Body of pancreas (tissue), 4 donors: Measurements from ENCODE around the gene TAL1. TPM values are rescaled to one million over a fixed set of nuclear protein-coding genes. Genes with fewer than 3 reads are reported as not detected.
A peak's percentile ranks its signal among the peaks of the same experiment; 100 is the strongest.

Experiments
- ATAC-seq: fragments of 150-250 bp; one replicate; pipeline ENCODE4 v1.9.1; 2016
- DNase-seq, 4 donors: peaks; one replicate each; pipeline ENCODE4 v3.0.0-alpha.2; 2019
- H3K27ac ChIP-seq, 4 donors: fragments of 200-600 bp; sonication (generic); 1 replicate in 3 of 4; 2 replicates in 1 of 4; pipeline versions ENCODE4 v1.5.1 to v1.6.1; 2016 to 2019; ENCODE audit warnings: mild to moderate bottlenecking in 1 of 4, mixed read lengths in 1 of 4, moderate library complexity in 1 of 4
- H3K27me3 ChIP-seq, 2 donors: fragments of 200-600 bp; sonication (generic); one replicate each; pipeline ENCODE4 v1.6.0; 2016; ENCODE audit warnings: mild to moderate bottlenecking in 1 of 2
- H3K36me3 ChIP-seq, 2 donors: fragments of 200-600 bp; sonication (generic); replicated peaks in 1 of 2; 2 replicates each; pipeline ENCODE4 v1.5.1; 2016; ENCODE audit warnings: low read depth in 2 of 2; ENCODE audit not compliant: insufficient read depth in 1 of 2
- H3K4me1 ChIP-seq: fragments of 200-600 bp; sonication (generic); one replicate; pipeline ENCODE4 v1.6.0; 2016
- H3K4me3 ChIP-seq, 2 donors: fragments of 200-600 bp; sonication (generic); 1 replicate in 1 of 2; 2 replicates in 1 of 2; pipeline ENCODE4 v1.5.1; 2016 to 2019
- H3K9me3 ChIP-seq, 3 donors: fragments of 200-600 bp; sonication (generic); 1 replicate in 2 of 3; 2 replicates in 1 of 3; pipeline ENCODE4 v1.5.1; 2016
- POLR2A ChIP-seq, 3 donors: fragments of 450-650 bp; IDR thresholded peaks; one replicate each; pipeline ENCODE4 v1.6.1; 2016; ENCODE audit warnings: antibody characterized with exemption in 3 of 3, mild to moderate bottlenecking in 2 of 3
- WGBS, 2 donors: methylation state at CpG; one replicate each; pipeline ENCODE4 v1.1.5; 2017; 5-methylcytosine and 5-hydroxymethylcytosine counted together
- intact Hi-C: fragments of 100-400 bp; cut with DNase I; formaldehyde crosslinking; loops from one replicate; pipeline ENCODE4 v1.15.1; 2023
- total RNA-seq, 2 donors: library from RNA; depleted of rRNA; stranded (reverse); fragments of >200 nt; gene quantifications; one replicate each; pipeline ENCODE4 v1.1.0, GENCODE V29; 2016
- TF ChIP-seq, protein P1 (sequence below), 7 experiments: fragments of 450-650 bp in 4 of 7; fragments of 200-600 bp in 3 of 7; sonication (generic) in 3 of 7; IDR thresholded peaks; one replicate each; pipeline ENCODE4 v1.5.1; 2016 to 2019; ENCODE audit warnings: antibody characterized with exemption in 7 of 7

The TAL1 gene
- total RNA-seq, 2 donors from 2014 or later: 2.3 to 2.6 TPM

DNA sequence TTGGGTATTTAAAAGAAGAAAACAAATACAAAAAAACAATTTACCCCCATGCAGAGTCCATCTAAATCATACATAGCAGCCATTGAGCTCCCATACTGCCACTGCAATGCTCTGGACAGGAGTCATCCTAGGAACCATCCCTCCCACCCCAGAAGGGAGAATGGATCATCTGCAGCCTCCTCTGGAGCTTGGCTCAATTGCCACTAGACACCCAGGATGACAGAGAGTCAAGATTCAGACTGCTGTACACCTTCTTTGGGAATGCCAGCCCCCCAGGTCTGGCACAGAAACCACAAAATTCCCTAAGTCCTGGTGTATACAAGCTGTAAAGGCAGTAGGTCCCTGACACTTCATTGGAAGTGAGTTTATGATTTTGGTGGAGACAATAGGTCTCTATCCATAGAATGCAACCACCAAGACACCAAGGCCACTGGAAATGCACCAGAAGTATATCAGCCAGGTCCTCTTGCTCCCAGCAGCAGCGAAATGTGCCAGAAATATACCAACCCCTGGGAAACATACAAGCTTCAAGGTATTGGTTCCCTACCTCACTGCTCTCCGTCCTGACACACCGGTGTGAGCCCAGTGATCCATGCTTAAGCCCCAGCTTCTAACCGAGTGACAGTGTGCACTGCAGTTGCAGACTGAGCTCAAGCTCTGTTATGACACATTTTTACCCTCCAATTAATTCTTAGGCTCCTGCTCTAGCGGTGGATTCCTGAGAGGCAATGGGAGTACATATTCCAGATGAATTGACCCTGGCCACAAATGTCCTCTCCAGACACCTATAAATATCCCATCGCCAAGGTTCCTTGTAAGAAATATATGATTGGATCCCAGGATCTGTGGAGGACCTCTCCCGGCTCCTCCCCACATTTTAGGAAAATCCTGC, 4.4 kb downstream of the TAL1 start:
- no peaks in the 10 kb centered on the region for H3K36me3 ChIP-seq
- WGBS, 2 donors: 43 to 58% methylated on average over 6 to 7 of the region's 7 CpGs
- peaks cover 35% of the 10 kb centered on the region for H3K4me1 ChIP-seq
- intact Hi-C loops: no loop called here
- no peak overlapping the region for H3K27ac ChIP-seq
- TF ChIP-seq, protein P1, sequence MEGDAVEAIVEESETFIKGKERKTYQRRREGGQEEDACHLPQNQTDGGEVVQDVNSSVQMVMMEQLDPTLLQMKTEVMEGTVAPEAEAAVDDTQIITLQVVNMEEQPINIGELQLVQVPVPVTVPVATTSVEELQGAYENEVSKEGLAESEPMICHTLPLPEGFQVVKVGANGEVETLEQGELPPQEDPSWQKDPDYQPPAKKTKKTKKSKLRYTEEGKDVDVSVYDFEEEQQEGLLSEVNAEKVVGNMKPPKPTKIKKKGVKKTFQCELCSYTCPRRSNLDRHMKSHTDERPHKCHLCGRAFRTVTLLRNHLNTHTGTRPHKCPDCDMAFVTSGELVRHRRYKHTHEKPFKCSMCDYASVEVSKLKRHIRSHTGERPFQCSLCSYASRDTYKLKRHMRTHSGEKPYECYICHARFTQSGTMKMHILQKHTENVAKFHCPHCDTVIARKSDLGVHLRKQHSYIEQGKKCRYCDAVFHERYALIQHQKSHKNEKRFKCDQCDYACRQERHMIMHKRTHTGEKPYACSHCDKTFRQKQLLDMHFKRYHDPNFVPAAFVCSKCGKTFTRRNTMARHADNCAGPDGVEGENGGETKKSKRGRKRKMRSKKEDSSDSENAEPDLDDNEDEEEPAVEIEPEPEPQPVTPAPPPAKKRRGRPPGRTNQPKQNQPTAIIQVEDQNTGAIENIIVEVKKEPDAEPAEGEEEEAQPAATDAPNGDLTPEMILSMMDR (IDR thresholded peaks at IDR 0.05): no peak
- no peak for TF ChIP-seq POLR2A (IDR thresholded peaks at IDR 0.05)
- no peak overlapping the region for H3K4me3 ChIP-seq
- H3K27me3 ChIP-seq: peaks cover 9 to 50% of the 10 kb centered on the region in 2 donors
- no peak for ATAC-seq
- H3K9me3 ChIP-seq: no peaks in the 10 kb centered on the region
- no peak for DNase-seq

DNA sequence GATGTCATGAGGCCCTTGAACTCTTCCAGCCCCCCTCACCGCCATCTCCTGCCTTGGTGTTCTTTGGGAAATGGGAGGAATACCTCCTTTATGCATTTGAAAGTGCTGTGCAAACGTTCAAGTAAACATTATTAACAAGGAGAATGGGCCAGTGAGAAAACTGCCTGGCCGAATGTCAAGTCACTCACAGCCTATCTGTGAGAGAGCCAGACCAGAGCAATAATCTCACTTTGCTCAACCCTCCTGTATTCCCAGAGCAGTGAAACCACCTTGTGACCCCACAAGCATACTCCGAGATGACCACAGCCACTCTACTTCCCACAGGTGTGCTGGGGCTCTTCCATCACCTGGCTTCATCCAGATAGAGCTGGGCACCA, 5.2 kb downstream of the TAL1 start:
- Histone ChIP-seq H3K4me3 (no peak overlapping the region), H3K36me3 (no peaks in the 10 kb centered on the region), H3K4me1 (peaks cover 34% of the 10 kb centered on the region), H3K9me3 (no peaks in the 10 kb centered on the region), H3K27ac (no peak overlapping the region), H3K27me3 (peaks cover 9 to 44% of the 10 kb centered on the region in 2 donors)
- 56 to 68% methylated on average over 3 to 4 of the region's 4 CpGs for WGBS, 2 donors
- intact Hi-C loops: no loop called here
- DNase-seq (no peak), ATAC-seq (no peak)
- TF ChIP-seq, protein P1 (IDR thresholded peaks at IDR 0.05): no peak
- TF ChIP-seq POLR2A (IDR thresholded peaks at IDR 0.05): no peak

DNA sequence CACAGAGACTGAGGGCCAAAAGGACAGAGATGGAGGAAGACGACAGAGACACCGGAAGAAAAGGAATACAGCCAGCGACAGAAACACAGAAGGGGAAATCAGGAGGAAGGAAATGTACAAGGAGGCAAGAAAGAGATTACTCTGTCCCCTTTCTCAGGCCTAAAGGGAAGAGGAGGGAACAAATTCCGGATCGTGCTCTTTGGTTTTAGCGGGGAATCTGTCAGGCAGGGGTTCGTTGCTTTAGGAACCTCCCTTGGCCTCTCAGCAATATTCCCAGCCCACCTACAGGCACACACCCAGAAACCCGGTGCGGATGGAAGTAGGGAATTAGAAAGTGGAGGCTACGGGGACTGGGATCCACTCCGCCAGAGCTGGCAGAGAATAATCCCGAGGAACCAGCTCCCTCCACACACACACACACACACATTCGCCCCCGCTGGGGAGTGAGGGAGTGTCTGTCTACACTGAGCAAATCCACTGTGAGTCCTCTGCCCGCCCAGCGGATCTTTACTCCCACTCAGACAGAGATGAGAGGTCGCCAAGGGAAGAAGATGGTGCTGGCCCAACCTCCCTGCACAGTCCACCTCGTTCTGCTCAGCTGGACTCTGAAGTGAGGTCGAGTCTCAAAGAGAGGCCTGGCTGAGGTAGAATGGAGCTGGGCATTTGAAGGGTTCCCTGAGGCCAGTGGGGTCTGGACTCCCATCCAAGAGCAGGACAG, 5.7 kb downstream of the TAL1 start:
- DNase-seq: no peak
- intact Hi-C loops: no loop called here
- no peak overlapping the region for H3K27ac ChIP-seq
- H3K4me3 ChIP-seq: no peak overlapping the region
- peaks cover 9 to 39% of the 10 kb centered on the region in 2 donors for H3K27me3 ChIP-seq
- no peaks in the 10 kb centered on the region for H3K9me3 ChIP-seq
- peaks cover 28% of the 10 kb centered on the region for H3K4me1 ChIP-seq
- no peaks in the 10 kb centered on the region for H3K36me3 ChIP-seq
- ATAC-seq: no peak
- 30 to 36% methylated on average over 16 to 18 of the region's 19 CpGs for WGBS, 2 donors
- TF ChIP-seq POLR2A (IDR thresholded peaks at IDR 0.05): no peak
- TF ChIP-seq, protein P1 (IDR thresholded peaks at IDR 0.05): no peak

DNA sequence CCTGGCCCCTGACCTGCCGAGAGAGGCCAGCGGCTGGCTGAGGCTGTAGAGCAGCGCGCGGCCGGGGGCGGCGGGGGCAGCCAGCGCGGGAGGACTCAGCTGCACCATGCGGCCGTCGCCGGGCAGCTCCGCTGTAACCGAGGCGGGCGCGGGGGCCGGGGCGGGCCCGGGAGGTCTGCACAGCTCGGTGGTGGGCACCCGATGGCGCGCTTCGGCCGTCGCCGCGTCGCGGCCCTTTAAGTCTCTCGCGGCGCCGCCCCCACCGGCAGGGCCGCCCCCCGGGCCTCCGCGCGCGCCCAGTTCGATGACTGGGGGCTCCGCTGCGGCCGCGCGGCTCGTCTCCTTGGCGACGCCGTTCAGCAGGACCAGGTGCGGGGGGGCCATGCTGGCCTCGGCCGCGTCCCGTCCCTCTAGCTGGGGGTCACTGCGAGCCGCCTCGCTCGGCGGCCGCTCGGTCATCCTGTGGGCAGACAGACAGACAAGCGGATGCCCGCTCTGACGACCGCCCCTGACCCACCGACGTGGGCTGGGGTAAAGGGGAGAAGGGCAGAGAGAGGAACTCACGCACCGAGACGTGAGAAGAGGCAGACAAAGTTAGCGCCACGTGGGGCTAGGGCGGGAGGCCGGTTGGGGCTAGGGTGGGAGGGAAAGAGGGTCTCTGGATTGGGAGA, 6.5 kb downstream of the TAL1 start:
- peaks cover 9 to 32% of the 10 kb centered on the region in 2 donors for H3K27me3 ChIP-seq
- no peak overlapping the region for H3K27ac ChIP-seq
- WGBS, 2 donors: 1 to 11% methylated on average over 11 to 78 of the region's 79 CpGs
- peak; percentile 40 for ATAC-seq
- H3K4me3 ChIP-seq: no peak overlapping the region
- no peaks in the 10 kb centered on the region for H3K9me3 ChIP-seq
- peaks cover 21% of the 10 kb centered on the region for H3K4me1 ChIP-seq
- H3K36me3 ChIP-seq: no peaks in the 10 kb centered on the region
- intact Hi-C loops: no loop called here
- no peak for DNase-seq
- TF ChIP-seq, protein P1 (IDR thresholded peaks at IDR 0.05): no peak
- TF ChIP-seq POLR2A (IDR thresholded peaks at IDR 0.05): no peak
